IMR-90 (cell line): Measurements from ENCODE around the gene SLCO6A1. TPM values are rescaled to one million over a fixed set of nuclear protein-coding genes. Genes with fewer than 3 reads are reported as not detected.

ENCODE experiments used
- ATAC-seq: fragments of 200-7000 bp; cut with Tn5 transposase; 2 replicates; pipeline ENCODE4 v1.9.1; 2020; ENCODE audit warnings: low read depth, mild to moderate bottlenecking, moderate library complexity
- BruUV-seq: library from RNA; stranded (reverse); fragments of 400-500 nt; replicated peaks from 2 replicates; lab custom pipeline; 2021; lab: Mats Ljungman, UMichigan
- CTCF ChIA-PET: fragments of 300-600 bp; formaldehyde crosslinking; extraction: SDS; loops from one replicate; lab custom pipeline; 2021; ENCODE audit warnings: antibody characterized with exemption; lab: Yijun Ruan, JAX
- POLR2A ChIA-PET: fragments of 300-600 bp; sonication (Branson Sonifier 250); formaldehyde crosslinking; loops from one replicate; lab custom pipeline; 2022; ENCODE audit warnings: antibody characterized with exemption; ENCODE audit not compliant: unreplicated experiment; lab: Charles Lee
- DNase-seq: peaks from one replicate; pipeline ENCODE4 v3.0.0; 2013
- H2AFZ ChIP-seq: replicated peaks from 2 replicates; pipeline ENCODE3; 2013; ENCODE audit warnings: low read length, mild to moderate bottlenecking; ENCODE audit not compliant: poor library complexity
- H2AK5ac ChIP-seq: 2 replicates; pipeline ENCODE4 v1.6.1; 2013; ENCODE audit warnings: low read depth, low read length, inconsistent platforms
- H2AK9ac ChIP-seq: replicated peaks from 2 replicates; pipeline ENCODE3; 2013; ENCODE audit warnings: mild to moderate bottlenecking, low read depth, low read length, moderate library complexity; ENCODE audit not compliant: poor library complexity
- H2BK120ac ChIP-seq: 2 replicates; pipeline ENCODE4 v1.6.1; 2013; ENCODE audit warnings: low read depth, low read length, inconsistent platforms
- H2BK15ac ChIP-seq: 3 replicates; pipeline ENCODE4 v1.6.1; 2013; ENCODE audit warnings: low read depth, low read length, inconsistent platforms
- H2BK20ac ChIP-seq: 2 replicates; pipeline ENCODE4 v1.6.1; 2013; ENCODE audit warnings: low read depth, mild to moderate bottlenecking, inconsistent platforms, low read length, moderate library complexity
- H2BK5ac ChIP-seq: 2 replicates; pipeline ENCODE4 v1.6.1; 2013; ENCODE audit warnings: mild to moderate bottlenecking, low read depth, low read length, inconsistent platforms; ENCODE audit not compliant: poor library complexity, severe bottlenecking
- H3K14ac ChIP-seq: replicated peaks from 2 replicates; pipeline ENCODE4 v1.6.1; 2013; ENCODE audit warnings: low read depth, low read length, inconsistent platforms
- H3K18ac ChIP-seq: 2 replicates; pipeline ENCODE4 v1.6.1; 2013; ENCODE audit warnings: low read depth, low read length, control low read depth
- H3K23ac ChIP-seq: 2 replicates; pipeline ENCODE4 v1.6.1; 2013; ENCODE audit warnings: low read depth, low read length, inconsistent platforms
- H3K27ac ChIP-seq: 2 replicates; pipeline ENCODE4 v1.5.1; 2013; ENCODE audit warnings: mild to moderate bottlenecking, control low read depth, low read length; ENCODE audit not compliant: insufficient read depth
- H3K27me3 ChIP-seq: 2 replicates; pipeline ENCODE4 v1.6.1; 2013; ENCODE audit warnings: low read length; ENCODE audit not compliant: control insufficient read depth, insufficient read depth
- H3K36me3 ChIP-seq: 2 replicates; pipeline ENCODE4 v1.6.1; 2013; ENCODE audit warnings: low read length, mixed read lengths; ENCODE audit not compliant: control insufficient read depth, insufficient read depth
- H3K4ac ChIP-seq: 2 replicates; pipeline ENCODE4 v1.6.1; 2013; ENCODE audit warnings: low read depth, low read length, inconsistent platforms
- H3K4me1 ChIP-seq: 2 replicates; pipeline ENCODE4 v1.6.1; 2013; ENCODE audit warnings: low read length, mixed read lengths; ENCODE audit not compliant: control insufficient read depth, insufficient read depth
- H3K4me2 ChIP-seq: 2 replicates; pipeline ENCODE4 v1.6.1; 2013; ENCODE audit warnings: low read depth, mild to moderate bottlenecking, control low read depth, low read length, moderate library complexity
- H3K4me3 ChIP-seq: 2 replicates; pipeline ENCODE4 v1.5.1; 2013; ENCODE audit warnings: low read depth, mild to moderate bottlenecking, control low read depth, low read length, moderate library complexity; ENCODE audit not compliant: insufficient read depth
- H3K56ac ChIP-seq: 2 replicates; pipeline ENCODE4 v1.6.1; 2013; ENCODE audit warnings: low read length, inconsistent platforms; ENCODE audit not compliant: insufficient read depth; ENCODE audit errors: extremely low read depth
- H3K79me1 ChIP-seq, 2 experiments: 2 replicates each; pipeline ENCODE4 v1.6.1; 2013; ENCODE audit warnings: low read length in 2 of 2, inconsistent platforms in 1 of 2, low read depth in 1 of 2
- H3K9ac ChIP-seq: 2 replicates; pipeline ENCODE4 v1.6.1; 2013; ENCODE audit warnings: low read depth, low read length, control low read depth
- H3K9me1 ChIP-seq: 2 replicates; pipeline ENCODE4 v1.6.1; 2013; ENCODE audit warnings: low read length, inconsistent platforms; ENCODE audit not compliant: insufficient read depth
- H3K9me3 ChIP-seq: 2 replicates; pipeline ENCODE4 v1.6.1; 2013; ENCODE audit warnings: low read length; ENCODE audit not compliant: control insufficient read depth, insufficient read depth
- H4K20me1 ChIP-seq: 2 replicates; pipeline ENCODE4 v1.6.1; 2013; ENCODE audit warnings: low read length, inconsistent platforms; ENCODE audit not compliant: insufficient read depth
- H4K5ac ChIP-seq: 2 replicates; pipeline ENCODE4 v1.6.1; 2013; ENCODE audit warnings: mild to moderate bottlenecking, low read depth, low read length, control low read depth
- H4K8ac ChIP-seq, 2 experiments: 2 replicates each; pipeline ENCODE4 v1.6.1; 2013; ENCODE audit warnings: low read depth in 2 of 2, low read length in 2 of 2, control low read depth in 1 of 2, inconsistent platforms in 1 of 2
- H4K91ac ChIP-seq: 2 replicates; pipeline ENCODE4 v1.6.1; 2013; ENCODE audit warnings: low read depth, low read length, inconsistent platforms; ENCODE audit not compliant: insufficient read depth
- CTCF ChIP-seq: conservative IDR thresholded peaks from 2 replicates; pipeline ENCODE4 v1.5.1; 2012; ENCODE audit warnings: mild to moderate bottlenecking, low read depth, low read length, improper control_type of control experiment
- ELK1 ChIP-seq: fragments of 150-350 bp; IDR thresholded peaks from 2 replicates; pipeline ENCODE4 v1.6.1; 2016; ENCODE audit warnings: low read depth, mild to moderate bottlenecking, low read length, moderate library complexity, borderline replicate concordance
- NFE2L2 ChIP-seq: fragments of 150-350 bp; IDR thresholded peaks from 2 replicates; pipeline ENCODE4 v1.6.1; 2016; ENCODE audit warnings: low read depth, mild to moderate bottlenecking, low read length
- WGBS, 2 experiments: methylation state at CpG; one replicate each; pipeline versions ENCODE4 v1.1.5 to v1.1.7; 2013; ENCODE audit warnings: missing lambda C conversion rate in 2 of 2; ENCODE audit not compliant: insufficient read length in 1 of 2; ENCODE audit errors: extremely low coverage in 2 of 2; 5-methylcytosine and 5-hydroxymethylcytosine counted together
- dilution Hi-C: fragments of 300-500 bp; cut with HindIII; formaldehyde crosslinking; loops from one replicate; pipeline ENCODE4 v1.14.3; 2018; ENCODE audit warnings: low sequenced_read_pairs; ENCODE audit not compliant: unreplicated experiment
- in situ Hi-C: fragments of 300-500 bp; cut with MboI; formaldehyde crosslinking; loops from 3 replicates; pipeline ENCODE4 v1.14.3; 2019; ENCODE audit warnings: low sequenced_read_pairs, inconsistent platforms, mixed read lengths
- intact Hi-C: fragments of 100-400 bp; cut with micrococcal nuclease; formaldehyde crosslinking; loops from 2 replicates; pipeline ENCODE4 v1.10.0; 2022
- polyA plus RNA-seq, 3 experiments: library from polyadenylated mRNA; depleted of rRNA; stranded (reverse); fragments of >200 nt; gene quantifications; 2 replicates each; pipeline ENCODE4 v1.2.3, GENCODE V29; 2012; ENCODE audit warnings: low replicate concordance in 1 of 3
- total RNA-seq: library from RNA; depleted of rRNA; stranded (reverse); fragments of >200 nt; gene quantifications from 2 replicates; pipeline ENCODE4 v1.2.3, GENCODE V29; 2012

The SLCO6A1 gene
- total and polyA plus RNA-seq, 2 of the 4 experiments (the other 2 are of a cell fraction), result not detected

- TF ChIP-seq ELK1, result no peak
Measured at GRCh38 chr5:102547141-102548035, 48.6 kb upstream of the SLCO6A1 start (continued).

GRCh38 chr5:102545175-102545574 is 46.4 kb upstream of the SLCO6A1 start:
- CTCF ChIA-PET, result interaction anchor here (1.0 kb wide), 1 partner anchor 9 kb away, joined by 4 read pairs; no protein-coding TSS in a partner anchor
- Histone ChIP-seq H4K91ac (no peak overlapping the region), H3K36me3 (no peaks in the 10 kb centered on the region), H3K18ac (no peak overlapping the region), H3K4me1 (no peaks in the 10 kb centered on the region), H3K9me3 (no peaks in the 10 kb centered on the region), H4K5ac (no peak overlapping the region), H3K9ac (no peak overlapping the region), H2AK5ac (no peak overlapping the region), H2BK5ac (no peak overlapping the region), H2BK15ac (no peak overlapping the region), H2BK20ac (no peak overlapping the region), H3K9me1 (no peaks in the 10 kb centered on the region), H3K27me3 (no peaks in the 10 kb centered on the region), H3K56ac (no peak overlapping the region), H3K79me1 (no peaks in the 10 kb centered on the region), H3K4me2 (no peak overlapping the region), H3K27ac (no peak overlapping the region), H2BK120ac (no peak overlapping the region), H4K20me1 (no peaks in the 10 kb centered on the region), H3K23ac (no peak overlapping the region), H3K14ac (no peak overlapping the region), H4K8ac (no peak overlapping the region), H2AK9ac (no peak overlapping the region), H3K4me3 (no peak overlapping the region), H3K4ac (no peak overlapping the region), H2AFZ (no peak overlapping the region)
- dilution Hi-C loops, result no loop called here
- intact Hi-C loops, result no loop called here
- POLR2A ChIA-PET, result no interaction called here
- DNase-seq, result no peak
- TF ChIP-seq CTCF, result peak; percentile 15; the same call in 1 of the 2 replicates
- TF ChIP-seq NFE2L2, result no peak
- WGBS, 2 experiments, result 10% methylated on average over 2 of the region's 6 CpGs; no CpG with 5 or more reads in 1 of the 2 experiments
- in situ Hi-C loops, result no loop called here
- BruUV-seq, result no TSS peak
- ATAC-seq, result peak; percentile 53; the same call in 1 of the 2 replicates
